Keratinocyte (primary cell): ENCODE measurements around the gene COPG1.

Experiments
- EZH2 ChIP-seq: IDR thresholded peaks from one replicate; pipeline ENCODE4 v1.6.1; 2012; ENCODE audit warnings: inconsistent platforms, mild to moderate bottlenecking, low read length, moderate library complexity
- TF ChIP-seq, protein P1 (sequence below), 3 experiments: IDR thresholded peaks in 1 of 3; conservative IDR thresholded peaks in 1 of 3; optimal IDR thresholded peaks in 1 of 3; 2 replicates in 2 of 3; 3 replicates in 1 of 3; pipeline versions ENCODE3 to v1.5.1; 2011; ENCODE audit warnings: low read length in 3 of 3, mild to moderate bottlenecking in 3 of 3, moderate library complexity in 2 of 3, control low read depth in 1 of 3, inconsistent platforms in 1 of 3; ENCODE audit not compliant: insufficient read depth in 2 of 3; ENCODE audit errors: extremely low read depth in 1 of 3

DNA sequence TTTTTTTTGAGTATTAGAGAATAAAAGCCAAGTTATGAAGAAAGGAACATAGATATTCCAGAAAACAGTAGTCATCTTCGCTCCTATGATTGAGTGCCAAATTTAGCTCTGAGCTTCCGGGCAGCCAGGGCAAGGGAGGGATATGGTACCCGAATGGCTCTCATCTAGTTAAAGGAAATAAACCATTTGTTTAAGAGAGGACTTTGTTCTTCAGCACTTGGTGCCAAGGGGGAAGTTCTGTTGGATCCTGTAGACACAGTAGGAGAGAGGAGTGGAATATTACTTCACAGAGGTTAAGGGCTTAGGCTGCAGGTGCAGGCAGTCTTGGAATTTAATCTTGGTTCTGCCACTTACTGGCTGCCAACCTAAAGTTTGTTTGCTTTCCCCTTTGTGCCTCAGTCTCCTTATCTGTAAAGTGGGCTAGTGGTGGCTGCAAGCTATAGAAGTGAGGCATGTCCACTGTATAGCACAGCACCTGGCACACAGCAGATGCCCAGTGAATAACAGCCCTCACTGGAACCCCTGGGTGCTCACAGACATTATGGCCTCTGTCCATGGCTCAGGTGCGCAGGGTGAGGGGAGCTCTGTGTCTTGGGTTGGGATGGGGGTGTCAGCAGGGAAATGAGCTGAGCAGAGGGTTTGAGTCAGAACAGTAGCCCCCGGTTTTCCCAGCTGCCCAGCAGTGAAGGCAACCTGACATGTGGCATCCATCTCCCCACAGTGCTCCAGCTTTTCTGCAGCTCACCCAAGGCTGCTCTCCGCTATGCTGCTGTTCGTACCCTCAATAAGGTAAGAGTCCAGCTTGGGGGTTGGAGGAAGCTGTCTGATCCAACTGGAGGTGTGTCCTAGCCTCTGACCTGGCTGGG, 10.4 kb downstream of the COPG1 start:
- TF ChIP-seq, protein P1, sequence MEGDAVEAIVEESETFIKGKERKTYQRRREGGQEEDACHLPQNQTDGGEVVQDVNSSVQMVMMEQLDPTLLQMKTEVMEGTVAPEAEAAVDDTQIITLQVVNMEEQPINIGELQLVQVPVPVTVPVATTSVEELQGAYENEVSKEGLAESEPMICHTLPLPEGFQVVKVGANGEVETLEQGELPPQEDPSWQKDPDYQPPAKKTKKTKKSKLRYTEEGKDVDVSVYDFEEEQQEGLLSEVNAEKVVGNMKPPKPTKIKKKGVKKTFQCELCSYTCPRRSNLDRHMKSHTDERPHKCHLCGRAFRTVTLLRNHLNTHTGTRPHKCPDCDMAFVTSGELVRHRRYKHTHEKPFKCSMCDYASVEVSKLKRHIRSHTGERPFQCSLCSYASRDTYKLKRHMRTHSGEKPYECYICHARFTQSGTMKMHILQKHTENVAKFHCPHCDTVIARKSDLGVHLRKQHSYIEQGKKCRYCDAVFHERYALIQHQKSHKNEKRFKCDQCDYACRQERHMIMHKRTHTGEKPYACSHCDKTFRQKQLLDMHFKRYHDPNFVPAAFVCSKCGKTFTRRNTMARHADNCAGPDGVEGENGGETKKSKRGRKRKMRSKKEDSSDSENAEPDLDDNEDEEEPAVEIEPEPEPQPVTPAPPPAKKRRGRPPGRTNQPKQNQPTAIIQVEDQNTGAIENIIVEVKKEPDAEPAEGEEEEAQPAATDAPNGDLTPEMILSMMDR (optimal IDR thresholded peaks at IDR 0.05 in 1 of 3, IDR thresholded peaks at IDR 0.05 in 1 of 3, conservative IDR thresholded peaks at IDR 0.05 in 1 of 3; ENCODE audit: extremely low read depth in 1 of 3, insufficient read depth in 2 of 3, low read length in 3 of 3), result no peak
- no peak for TF ChIP-seq EZH2
